ENCODE results near the gene MMP17.

The MMP17 gene

DNA sequence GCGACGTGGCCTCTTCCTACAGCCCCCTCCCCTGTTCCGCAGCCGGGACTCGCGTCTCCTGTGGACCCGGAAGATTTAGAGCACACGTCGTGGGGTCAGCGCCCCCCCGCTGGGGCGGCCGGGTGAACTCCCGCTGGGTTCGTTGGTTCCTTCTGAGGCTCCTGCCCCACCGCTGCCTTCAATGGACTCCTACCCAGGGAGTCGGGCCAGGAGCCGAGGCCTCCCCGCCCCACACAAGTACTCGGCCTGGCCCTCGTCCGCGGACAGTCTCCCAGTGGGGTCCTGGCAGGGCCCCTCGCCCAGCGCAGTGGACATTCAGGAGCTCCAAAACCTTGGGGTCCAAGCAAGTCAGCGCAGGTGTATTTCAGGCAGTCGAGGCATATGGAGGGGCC is 1.2 kb downstream of the MMP17 start:
- DNase-seq (ENCODE audit: low spot score) = no peak
- ChIA-PET POLR2A (ENCODE audit: low non-redundant PET) (no interaction called here), CTCF (interaction anchor here (0.6 to 2.0 kb wide), 3 partner anchors 33 to 1074 kb away, joined by 3 to 23 read pairs (median 3); no protein-coding TSS in a partner anchor)
- peak overlapping the region; percentile 9; the same call in 1 of the 2 replicates for H3K27ac ChIP-seq
- TF ChIP-seq, protein P1, sequence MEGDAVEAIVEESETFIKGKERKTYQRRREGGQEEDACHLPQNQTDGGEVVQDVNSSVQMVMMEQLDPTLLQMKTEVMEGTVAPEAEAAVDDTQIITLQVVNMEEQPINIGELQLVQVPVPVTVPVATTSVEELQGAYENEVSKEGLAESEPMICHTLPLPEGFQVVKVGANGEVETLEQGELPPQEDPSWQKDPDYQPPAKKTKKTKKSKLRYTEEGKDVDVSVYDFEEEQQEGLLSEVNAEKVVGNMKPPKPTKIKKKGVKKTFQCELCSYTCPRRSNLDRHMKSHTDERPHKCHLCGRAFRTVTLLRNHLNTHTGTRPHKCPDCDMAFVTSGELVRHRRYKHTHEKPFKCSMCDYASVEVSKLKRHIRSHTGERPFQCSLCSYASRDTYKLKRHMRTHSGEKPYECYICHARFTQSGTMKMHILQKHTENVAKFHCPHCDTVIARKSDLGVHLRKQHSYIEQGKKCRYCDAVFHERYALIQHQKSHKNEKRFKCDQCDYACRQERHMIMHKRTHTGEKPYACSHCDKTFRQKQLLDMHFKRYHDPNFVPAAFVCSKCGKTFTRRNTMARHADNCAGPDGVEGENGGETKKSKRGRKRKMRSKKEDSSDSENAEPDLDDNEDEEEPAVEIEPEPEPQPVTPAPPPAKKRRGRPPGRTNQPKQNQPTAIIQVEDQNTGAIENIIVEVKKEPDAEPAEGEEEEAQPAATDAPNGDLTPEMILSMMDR (conservative IDR thresholded peaks at IDR 0.05; ENCODE audit: low read depth) = no peak

DNA sequence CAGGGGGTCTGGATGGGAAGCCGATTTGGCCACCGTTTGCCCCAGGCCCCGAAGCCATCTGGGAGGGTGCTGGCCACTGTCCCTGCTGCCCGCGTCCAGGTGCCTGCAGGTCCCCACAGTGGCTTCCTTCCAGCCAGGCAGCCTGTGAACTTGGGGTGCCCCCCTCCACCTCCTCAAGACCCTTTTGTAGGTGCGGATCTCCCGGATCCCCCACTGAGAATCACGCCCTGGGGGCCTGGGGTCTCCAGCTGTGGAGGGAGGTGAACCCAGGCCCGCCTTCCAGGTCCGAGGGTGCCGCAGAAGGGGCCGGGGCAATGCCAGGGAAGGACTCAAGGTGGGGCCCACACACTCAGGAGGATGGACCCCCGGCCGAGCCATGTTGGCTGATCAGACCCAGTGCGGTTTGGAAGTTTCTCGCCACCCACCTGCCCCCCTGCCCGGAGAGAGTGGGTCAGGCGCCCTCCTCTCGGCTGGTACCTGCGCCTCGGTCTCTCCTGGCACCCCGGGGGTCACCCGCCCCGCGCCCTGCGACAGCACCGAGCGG is 1.7 kb downstream of the MMP17 start:
- CTCF ChIA-PET = interaction anchor here (0.7 to 2.0 kb wide), 5 partner anchors 24 to 1075 kb away, joined by 3 to 23 read pairs (median 3); no protein-coding TSS in a partner anchor
- POLR2A ChIA-PET (ENCODE audit: low non-redundant PET) = no interaction called here
- peak overlapping the region; percentile 60 for H3K27ac ChIP-seq
- DNase-seq (ENCODE audit: low spot score) = no peak
- TF ChIP-seq, protein P1 (conservative IDR thresholded peaks at IDR 0.05; ENCODE audit: low read depth) = no peak

DNA sequence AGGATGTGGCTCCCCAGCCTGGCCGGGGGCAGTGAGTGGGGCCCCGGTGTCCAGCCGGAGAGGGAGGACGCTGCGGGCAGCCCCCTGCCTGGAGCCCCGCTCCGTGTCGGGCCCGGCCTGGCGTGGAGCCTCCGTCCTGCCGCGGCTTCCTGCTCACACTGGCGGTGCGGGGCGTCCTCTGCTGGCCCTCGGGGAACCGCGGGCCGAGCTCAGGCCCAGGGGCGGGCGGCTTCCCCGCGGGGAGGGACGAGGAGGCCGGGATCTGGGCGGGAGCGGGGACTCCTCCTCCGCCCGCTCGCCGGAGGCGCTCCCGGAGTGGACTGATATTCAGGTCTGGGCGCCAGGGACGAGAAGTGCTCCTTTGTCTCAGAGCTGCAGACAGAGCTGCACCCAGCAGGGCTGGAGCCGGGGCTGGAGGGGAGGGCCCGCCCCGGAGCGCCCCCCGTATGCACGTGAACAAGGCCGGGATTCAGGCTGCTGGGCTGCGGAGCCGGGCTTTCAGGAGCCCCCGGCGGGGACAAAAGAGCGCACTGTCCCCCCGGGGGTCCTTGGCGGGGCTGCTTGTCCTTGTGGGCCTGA is 2.2 kb downstream of the MMP17 start:
- CTCF ChIA-PET = interaction anchor here (0.6 to 2.0 kb wide), 7 partner anchors 24 to 726 kb away, joined by 3 to 23 read pairs (median 4); no protein-coding TSS in a partner anchor
- DNase-seq (ENCODE audit: low spot score) = peak; percentile 63
- TF ChIP-seq, protein P1 (conservative IDR thresholded peaks at IDR 0.05; ENCODE audit: low read depth) = peak; percentile 77
- POLR2A ChIA-PET (ENCODE audit: low non-redundant PET) = no interaction called here
- H3K27ac ChIP-seq = peak overlapping the region; percentile 60

DNA sequence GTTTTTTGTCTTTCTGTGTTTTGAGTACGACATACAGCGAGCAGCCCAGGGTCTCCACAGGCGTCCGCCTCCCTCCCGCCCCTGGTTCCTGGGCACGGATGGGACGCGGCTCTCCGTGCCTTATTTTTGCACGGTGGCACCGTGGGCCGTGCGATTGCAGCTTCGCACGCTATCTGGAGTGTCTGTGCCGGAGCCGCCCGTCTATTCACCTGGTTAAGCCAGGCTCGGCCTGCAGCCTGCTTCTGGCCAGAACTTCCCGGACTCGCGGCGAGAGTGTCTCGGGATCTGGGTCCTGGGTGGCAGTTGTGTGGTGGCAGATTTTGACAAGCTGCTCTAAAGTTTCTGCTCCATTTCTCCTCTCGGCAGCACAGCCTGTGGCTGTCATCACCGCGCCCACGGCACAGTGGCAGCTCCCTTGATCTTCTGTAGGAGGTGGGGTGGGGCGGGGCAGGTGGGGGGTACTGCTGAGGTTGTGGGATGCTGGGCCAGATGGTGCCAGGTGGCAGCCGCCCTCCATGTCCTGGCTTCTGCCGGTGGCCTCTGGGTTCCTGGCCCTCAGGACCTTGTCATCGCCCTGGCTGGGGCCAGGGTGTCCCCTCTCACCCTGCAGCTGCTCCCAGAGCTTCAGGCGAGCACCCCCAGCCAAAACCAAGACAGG is 2.9 kb downstream of the MMP17 start:
- no peak for DNase-seq (ENCODE audit: low spot score)
- TF ChIP-seq, protein P1 (conservative IDR thresholded peaks at IDR 0.05; ENCODE audit: low read depth) = no peak
- POLR2A ChIA-PET (ENCODE audit: low non-redundant PET) = no interaction called here
- H3K27ac ChIP-seq = peak overlapping the region; percentile 60
- CTCF ChIA-PET = interaction anchor here (0.6 to 2.0 kb wide), 7 partner anchors 25 to 727 kb away, joined by 3 to 23 read pairs (median 4); no protein-coding TSS in a partner anchor

GRCh38 chr12:131831635-131832041 is 3.4 kb downstream of the MMP17 start:
- TF ChIP-seq, protein P1 (conservative IDR thresholded peaks at IDR 0.05; ENCODE audit: low read depth) = no peak
- peak overlapping the region; percentile 60 for H3K27ac ChIP-seq
- DNase-seq (ENCODE audit: low spot score) = no peak
- ChIA-PET POLR2A (ENCODE audit: low non-redundant PET) (no interaction called here), CTCF (no interaction called here)

DNA sequence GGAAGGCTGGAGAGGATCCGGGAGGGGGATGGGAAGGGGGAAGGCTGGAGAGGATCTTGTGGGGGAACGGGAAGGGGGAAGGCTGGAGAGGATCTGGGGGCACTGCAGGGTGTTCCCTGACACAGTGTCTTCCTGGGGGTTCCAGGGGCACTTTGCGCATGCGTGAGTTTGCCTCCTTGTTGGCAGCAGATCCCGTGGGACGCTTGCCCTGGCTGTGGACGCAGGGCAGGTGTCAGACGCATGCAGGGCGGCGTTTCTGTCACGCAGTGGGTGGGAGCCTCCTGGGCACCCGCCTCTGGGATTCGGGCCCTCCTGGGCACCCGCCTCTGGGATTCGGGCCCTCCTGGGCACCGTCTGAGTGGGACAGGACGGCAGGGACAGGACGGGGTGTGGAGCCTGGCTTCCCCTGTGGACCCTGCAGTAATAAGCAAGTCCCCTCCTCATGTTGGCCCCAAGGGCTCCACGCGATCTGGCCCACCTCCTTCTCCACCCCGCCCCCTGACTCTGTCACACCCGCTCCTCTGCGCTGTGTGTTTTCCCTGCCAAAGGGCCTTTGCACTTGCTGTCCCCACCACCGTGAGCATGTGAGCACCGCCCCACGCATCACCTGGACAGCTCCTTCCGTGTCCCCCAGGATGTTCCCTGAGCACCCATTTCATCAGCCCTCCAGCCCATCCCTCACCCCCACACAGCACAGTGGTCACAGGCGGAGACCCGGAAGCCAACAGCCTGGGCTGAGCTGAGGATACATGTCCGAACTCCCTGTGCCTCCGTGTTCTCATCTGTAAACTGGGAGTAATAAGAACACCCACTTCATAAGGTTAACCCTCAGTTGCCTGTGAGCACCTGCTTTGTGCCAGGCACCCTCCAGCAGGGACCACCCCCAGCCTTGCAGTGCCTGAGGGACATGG is 4.4 kb downstream of the MMP17 start:
- POLR2A ChIA-PET (ENCODE audit: low non-redundant PET) = no interaction called here
- TF ChIP-seq, protein P1 (conservative IDR thresholded peaks at IDR 0.05; ENCODE audit: low read depth) = no peak
- no peak for DNase-seq (ENCODE audit: low spot score)
- H3K27ac ChIP-seq = no peak overlapping the region
- CTCF ChIA-PET = no interaction called here

Data from RWPE1 (cell line).